H9 (cell line): ENCODE measurements around the gene KIAA1671. TPM values are rescaled to one million over a fixed set of nuclear protein-coding genes. Genes with fewer than 3 reads are reported as not detected.

Experiments used
- DNase-seq: peaks from one replicate; pipeline ENCODE4 v3.0.0-alpha.2; 2017
- H2AFZ ChIP-seq: one replicate; pipeline ENCODE4 v1.6.1; 2013; ENCODE audit warnings: mild to moderate bottlenecking, low read length, control low read depth, moderate library complexity
- H2AK5ac ChIP-seq: 2 replicates; pipeline ENCODE4 v1.6.1; 2013; ENCODE audit warnings: low read length, control low read depth, mixed read lengths; ENCODE audit not compliant: insufficient read length
- H2BK120ac ChIP-seq: one replicate; pipeline ENCODE4 v1.6.1; 2013; ENCODE audit warnings: low read depth, mild to moderate bottlenecking, low read length, control low read depth, inconsistent platforms; ENCODE audit not compliant: poor library complexity, severe bottlenecking
- H2BK12ac ChIP-seq: 2 replicates; pipeline ENCODE4 v1.6.1; 2013; ENCODE audit warnings: low read length, control low read depth, mixed read lengths, low read depth; ENCODE audit not compliant: insufficient read length
- H2BK15ac ChIP-seq: 2 replicates; pipeline ENCODE4 v1.6.1; 2013; ENCODE audit warnings: low read depth, low read length, control low read depth
- H2BK20ac ChIP-seq: one replicate; pipeline ENCODE4 v1.6.1; 2013; ENCODE audit warnings: low read depth, mild to moderate bottlenecking, low read length, control low read depth, inconsistent platforms; ENCODE audit not compliant: poor library complexity, severe bottlenecking
- H2BK5ac ChIP-seq: 2 replicates; pipeline ENCODE4 v1.6.1; 2013; ENCODE audit warnings: low read length, control low read depth, mixed read lengths; ENCODE audit not compliant: insufficient read length
- H3K14ac ChIP-seq: 2 replicates; pipeline ENCODE4 v1.6.1; 2013; ENCODE audit warnings: low read length, control low read depth; ENCODE audit not compliant: insufficient read depth
- H3K18ac ChIP-seq: 2 replicates; pipeline ENCODE4 v1.6.1; 2013; ENCODE audit warnings: low read depth, mild to moderate bottlenecking, mixed read lengths, low read length, control low read depth; ENCODE audit not compliant: insufficient read length
- H3K23ac ChIP-seq: 2 replicates; pipeline ENCODE4 v1.6.1; 2013; ENCODE audit warnings: low read length, control low read depth, mixed read lengths, low read depth; ENCODE audit not compliant: insufficient read length
- H3K23me2 ChIP-seq: 2 replicates; pipeline ENCODE4 v1.6.1; 2013; ENCODE audit warnings: low read depth, mild to moderate bottlenecking, mixed read lengths, low read length, control low read depth; ENCODE audit not compliant: insufficient read length, poor library complexity, severe bottlenecking
- H3K27ac ChIP-seq: 2 replicates; pipeline ENCODE4 v1.5.1; 2013; ENCODE audit warnings: low read length, control low read depth, mixed read lengths, low read depth; ENCODE audit not compliant: insufficient read length
- H3K27me3 ChIP-seq: 2 replicates; pipeline ENCODE4 v1.6.1; 2013; ENCODE audit warnings: low read length, control low read depth, inconsistent platforms; ENCODE audit not compliant: insufficient read depth
- H3K4ac ChIP-seq: 2 replicates; pipeline ENCODE4 v1.6.1; 2013; ENCODE audit warnings: low read depth, mild to moderate bottlenecking, control low read depth, inconsistent platforms, low read length, moderate library complexity
- H3K4me1 ChIP-seq: 2 replicates; pipeline ENCODE4 v1.6.1; 2013; ENCODE audit warnings: low read length, control low read depth, inconsistent platforms; ENCODE audit not compliant: insufficient read depth
- H3K4me2 ChIP-seq: 2 replicates; pipeline ENCODE4 v1.6.1; 2013; ENCODE audit warnings: low read length, control low read depth, mixed read lengths; ENCODE audit not compliant: insufficient read length, insufficient read depth
- H3K56ac ChIP-seq: 2 replicates; pipeline ENCODE4 v1.6.1; 2013; ENCODE audit warnings: low read depth, mild to moderate bottlenecking, mixed read lengths, low read length, control low read depth; ENCODE audit not compliant: insufficient read length
- H3K79me1 ChIP-seq: 2 replicates; pipeline ENCODE4 v1.6.1; 2013; ENCODE audit warnings: low read depth, mild to moderate bottlenecking, moderate library complexity, low read length, control low read depth, inconsistent platforms; ENCODE audit not compliant: insufficient read depth, poor library complexity, severe bottlenecking
- H3K79me2 ChIP-seq: 2 replicates; pipeline ENCODE4 v1.6.1; 2013; ENCODE audit warnings: low read length, control low read depth, inconsistent platforms; ENCODE audit not compliant: insufficient read depth
- H3K9ac ChIP-seq: 2 replicates; pipeline ENCODE4 v1.6.1; 2013; ENCODE audit warnings: low read length, control low read depth, mixed read lengths; ENCODE audit not compliant: insufficient read length; ENCODE audit errors: extremely low read depth
- H3K9me3 ChIP-seq: one replicate; pipeline ENCODE4 v1.6.1; 2013; ENCODE audit warnings: low read depth, low read length, inconsistent platforms; ENCODE audit not compliant: control insufficient read depth
- H3T11ph ChIP-seq: one replicate; pipeline ENCODE4 v1.6.1; 2013; ENCODE audit warnings: mild to moderate bottlenecking, low read length, control low read depth, inconsistent platforms
- H4K20me1 ChIP-seq: one replicate; pipeline ENCODE4 v1.6.1; 2013; ENCODE audit not compliant: control insufficient read depth, insufficient read length, insufficient read depth
- H4K5ac ChIP-seq: 2 replicates; pipeline ENCODE4 v1.6.1; 2013; ENCODE audit warnings: low read depth, mild to moderate bottlenecking, mixed read lengths, low read length, control low read depth; ENCODE audit not compliant: insufficient read length
- H4K8ac ChIP-seq: replicated peaks from 2 replicates; pipeline ENCODE4 v1.6.1; 2013; ENCODE audit warnings: low read length, control low read depth, mixed read lengths, low read depth; ENCODE audit not compliant: insufficient read length
- H4K91ac ChIP-seq: 2 replicates; pipeline ENCODE4 v1.6.1; 2013; ENCODE audit warnings: low read depth, mild to moderate bottlenecking, moderate library complexity, mixed read lengths, low read length, control low read depth; ENCODE audit not compliant: insufficient read length
- H3K27ac Mint-ChIP-seq, 3 experiments: 2 replicates in 2 of 3; 3 replicates in 1 of 3; pipeline ENCODE4 v1.8.0; 2020 to 2021; ENCODE audit warnings: mixed read lengths in 3 of 3, mild to moderate bottlenecking in 1 of 3, moderate library complexity in 1 of 3
- H3K27me3 Mint-ChIP-seq: 2 replicates; pipeline ENCODE4 v1.8.0; 2021; ENCODE audit warnings: low read depth, mild to moderate bottlenecking, moderate library complexity, mixed read lengths
- H3K36me3 Mint-ChIP-seq, 3 experiments: 2 replicates in 2 of 3; 3 replicates in 1 of 3; pipeline ENCODE4 v1.8.0; 2020 to 2021; ENCODE audit warnings: low read depth in 3 of 3, mixed read lengths in 3 of 3; ENCODE audit not compliant: insufficient read depth in 1 of 3
- H3K4me1 Mint-ChIP-seq, 2 experiments: 2 replicates each; pipeline ENCODE4 v1.8.0; 2020; ENCODE audit warnings: mixed read lengths in 2 of 2
- H3K4me3 Mint-ChIP-seq, 2 experiments: 2 replicates in 1 of 2; 3 replicates in 1 of 2; pipeline ENCODE4 v1.8.0; 2020 to 2021; ENCODE audit warnings: mild to moderate bottlenecking in 2 of 2, mixed read lengths in 2 of 2, moderate library complexity in 1 of 2
- H3K9me3 Mint-ChIP-seq, 2 experiments: 2 replicates in 1 of 2; 3 replicates in 1 of 2; pipeline ENCODE4 v1.8.0; 2020; ENCODE audit warnings: mild to moderate bottlenecking in 2 of 2, mixed read lengths in 2 of 2, moderate library complexity in 1 of 2
- CTCF ChIP-seq: fragments of 200-600 bp; sonication (generic); conservative IDR thresholded peaks from 3 replicates; pipeline ENCODE4 v1.8.0; 2021; ENCODE audit warnings: antibody characterized with exemption, mild to moderate bottlenecking
- WGBS: extraction: QIAGEN DNeasy Blood & Tissue Kit; methylation state at CpG from one replicate; pipeline ENCODE4 v1.1.7; 2013; ENCODE audit warnings: missing lambda C conversion rate, low lambda C conversion rate, mixed read lengths; ENCODE audit not compliant: insufficient read length; ENCODE audit errors: extremely low coverage; 5-methylcytosine and 5-hydroxymethylcytosine counted together
- total RNA-seq: library from RNA; stranded (reverse); gene quantifications from 2 replicates; pipeline ENCODE4 v1.2.1, GENCODE V29; 2021

KIAA1671 gene
- total RNA-seq, 1 experiment from 2014 or later, result 22.6 TPM

GRCh38 chr22:25059438-25059837 is 106.9 kb downstream of the KIAA1671 start:
- no CpG with 5 or more reads among the region's 5 CpGs for WGBS
- Mint-ChIP-seq H3K4me1 (peaks cover 20% of the 10 kb centered on the region in 2 experiments), H3K27me3 (no peaks in the 10 kb centered on the region), H3K9me3 (no peaks in the 10 kb centered on the region), H3K36me3 (peaks cover 2 to 4% (median 3%) of the 10 kb centered on the region in 3 experiments; a peak in 4 of 7 replicates), H3K27ac (peak overlapping the region; percentile 14 to 46 (median 17); a peak in 2 of 7 replicates), H3K4me3 (no peak overlapping the region)
- H2AFZ ChIP-seq, result no peak overlapping the region
- TF ChIP-seq CTCF, result no peak
- no peak overlapping the region for H2BK12ac ChIP-seq
- H3K27me3 ChIP-seq, result no peaks in the 10 kb centered on the region
- H2BK20ac ChIP-seq, result no peak overlapping the region
- H3K18ac ChIP-seq, result no peak overlapping the region
- H3K23ac ChIP-seq, result no peak overlapping the region
- no peak overlapping the region for H3T11ph ChIP-seq
- H4K91ac ChIP-seq, result no peak overlapping the region
- no peak overlapping the region for H3K4me2 ChIP-seq
- no peaks in the 10 kb centered on the region for H3K9me3 ChIP-seq
- H3K4ac ChIP-seq, result no peak overlapping the region
- no peak overlapping the region for H2BK15ac ChIP-seq
- no peaks in the 10 kb centered on the region for H3K79me2 ChIP-seq
- no peaks in the 10 kb centered on the region; the same call in 1 of the 2 replicates for H3K4me1 ChIP-seq
- no peak overlapping the region for H2AK5ac ChIP-seq
- DNase-seq, result no peak
- no peak overlapping the region for H3K14ac ChIP-seq
- no peak overlapping the region for H3K56ac ChIP-seq
- no peaks in the 10 kb centered on the region for H3K23me2 ChIP-seq
- H4K20me1 ChIP-seq, result no peaks in the 10 kb centered on the region
- H4K8ac ChIP-seq, result no peak overlapping the region
- no peak overlapping the region for H2BK120ac ChIP-seq
- no peak overlapping the region for H2BK5ac ChIP-seq
- no peaks in the 10 kb centered on the region for H3K79me1 ChIP-seq
- H4K5ac ChIP-seq, result no peak overlapping the region
- no peak overlapping the region for H3K27ac ChIP-seq
- H3K9ac ChIP-seq, result no peak overlapping the region
